Measurements from ENCODE around the gene MUC5AC. TPM values are rescaled to one million over a fixed set of nuclear protein-coding genes. Genes with fewer than 3 reads are reported as not detected.

Gene MUC5AC
- total RNA-seq, 1 donor from 2014 or later, result not detected

DNA sequence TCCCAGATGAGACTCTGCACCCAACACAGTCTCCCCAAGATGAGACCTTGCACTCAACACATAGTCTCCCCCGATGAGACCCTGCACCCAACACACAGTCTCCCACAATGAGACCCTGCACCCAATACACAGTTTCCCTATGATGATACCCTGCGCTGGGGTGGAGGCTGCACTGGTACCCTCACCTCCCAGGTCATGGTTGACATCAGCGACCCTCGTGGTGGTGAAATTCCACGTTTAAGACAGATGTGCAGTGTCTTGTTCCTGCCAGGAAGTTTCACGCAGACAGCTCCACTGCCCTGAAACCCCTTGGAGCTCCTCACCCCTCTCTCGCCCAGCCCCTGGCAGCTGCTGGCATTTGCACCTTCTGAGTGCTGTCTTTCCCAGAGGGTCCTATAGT, 9.5 kb downstream of the MUC5AC start:
- TF ChIP-seq, protein P1, sequence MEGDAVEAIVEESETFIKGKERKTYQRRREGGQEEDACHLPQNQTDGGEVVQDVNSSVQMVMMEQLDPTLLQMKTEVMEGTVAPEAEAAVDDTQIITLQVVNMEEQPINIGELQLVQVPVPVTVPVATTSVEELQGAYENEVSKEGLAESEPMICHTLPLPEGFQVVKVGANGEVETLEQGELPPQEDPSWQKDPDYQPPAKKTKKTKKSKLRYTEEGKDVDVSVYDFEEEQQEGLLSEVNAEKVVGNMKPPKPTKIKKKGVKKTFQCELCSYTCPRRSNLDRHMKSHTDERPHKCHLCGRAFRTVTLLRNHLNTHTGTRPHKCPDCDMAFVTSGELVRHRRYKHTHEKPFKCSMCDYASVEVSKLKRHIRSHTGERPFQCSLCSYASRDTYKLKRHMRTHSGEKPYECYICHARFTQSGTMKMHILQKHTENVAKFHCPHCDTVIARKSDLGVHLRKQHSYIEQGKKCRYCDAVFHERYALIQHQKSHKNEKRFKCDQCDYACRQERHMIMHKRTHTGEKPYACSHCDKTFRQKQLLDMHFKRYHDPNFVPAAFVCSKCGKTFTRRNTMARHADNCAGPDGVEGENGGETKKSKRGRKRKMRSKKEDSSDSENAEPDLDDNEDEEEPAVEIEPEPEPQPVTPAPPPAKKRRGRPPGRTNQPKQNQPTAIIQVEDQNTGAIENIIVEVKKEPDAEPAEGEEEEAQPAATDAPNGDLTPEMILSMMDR (IDR thresholded peaks at IDR 0.05; ENCODE audit: insufficient read depth, low read length, poor library complexity, severe bottlenecking), result no peak
- H3K36me3 ChIP-seq (ENCODE audit: control insufficient read depth, insufficient read depth, low read length), result no peaks in the 10 kb centered on the region

DNA sequence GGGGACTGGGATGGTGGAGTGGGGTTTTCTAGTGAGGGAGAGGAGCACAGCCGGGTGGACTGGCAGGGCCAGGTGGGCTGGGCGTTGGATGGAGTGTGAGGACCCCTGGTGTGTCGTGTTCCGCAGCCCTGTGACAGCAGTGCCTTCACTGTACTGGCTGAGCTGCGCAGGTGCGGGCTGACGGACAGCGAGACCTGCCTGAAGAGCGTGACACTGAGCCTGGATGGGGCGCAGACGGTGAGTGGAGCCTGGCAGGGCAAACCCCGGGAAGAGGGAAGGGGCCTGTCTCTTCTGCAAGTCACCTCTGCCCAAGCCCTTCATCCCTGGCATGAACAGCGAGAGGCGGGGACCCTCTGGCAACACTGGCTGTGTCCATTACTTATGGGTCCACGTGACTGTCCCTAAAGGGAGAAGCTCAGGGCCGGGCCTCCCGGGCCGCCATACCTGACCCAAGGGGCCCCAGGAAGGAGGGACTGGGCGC, 10.0 kb downstream of the MUC5AC start:
- no peak for DNase-seq (ENCODE audit: low read depth)
- no peak overlapping the region for H3K4me3 ChIP-seq (ENCODE audit: low read depth, low read length)
- TF ChIP-seq, protein P1 (IDR thresholded peaks at IDR 0.05; ENCODE audit: insufficient read depth, low read length, poor library complexity, severe bottlenecking), result no peak
- no peaks in the 10 kb centered on the region for H3K36me3 ChIP-seq (ENCODE audit: control insufficient read depth, insufficient read depth, low read length)
- H3K27me3 ChIP-seq (ENCODE audit: control insufficient read depth, insufficient read depth, low read length), result no peaks in the 10 kb centered on the region

More for the DNA sequence above, 9.5 kb downstream of the MUC5AC start:
- no peak for DNase-seq (ENCODE audit: low read depth)
- H3K4me3 ChIP-seq (ENCODE audit: low read depth, low read length), result no peak overlapping the region
- H3K27me3 ChIP-seq (ENCODE audit: control insufficient read depth, insufficient read depth, low read length), result no peaks in the 10 kb centered on the region

DNA sequence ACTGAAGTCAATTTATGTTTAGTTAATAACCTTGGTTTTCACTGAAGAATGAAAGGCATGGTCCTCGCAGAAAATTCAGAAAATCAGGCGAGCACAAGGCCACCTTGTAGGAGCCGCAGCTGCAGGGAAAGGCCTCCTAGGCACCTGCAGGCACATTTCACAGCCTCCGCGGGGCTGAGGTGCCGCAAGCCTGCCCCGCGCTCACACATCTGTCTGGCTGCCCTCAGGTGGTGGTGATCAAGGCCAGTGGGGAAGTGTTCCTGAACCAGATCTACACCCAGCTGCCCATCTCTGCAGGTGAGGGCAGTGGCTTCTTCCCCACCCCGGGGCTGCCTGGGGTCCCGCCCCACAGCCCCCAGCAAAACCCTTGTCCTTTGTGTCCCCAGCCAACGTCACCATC, 10.5 kb downstream of the MUC5AC start:
- no peak for DNase-seq (ENCODE audit: low read depth)
- TF ChIP-seq, protein P1 (IDR thresholded peaks at IDR 0.05; ENCODE audit: insufficient read depth, low read length, poor library complexity, severe bottlenecking), result no peak
- no peaks in the 10 kb centered on the region for H3K36me3 ChIP-seq (ENCODE audit: control insufficient read depth, insufficient read depth, low read length)
- H3K27me3 ChIP-seq (ENCODE audit: control insufficient read depth, insufficient read depth, low read length), result no peaks in the 10 kb centered on the region
- no peak overlapping the region for H3K4me3 ChIP-seq (ENCODE audit: low read depth, low read length)

DNA sequence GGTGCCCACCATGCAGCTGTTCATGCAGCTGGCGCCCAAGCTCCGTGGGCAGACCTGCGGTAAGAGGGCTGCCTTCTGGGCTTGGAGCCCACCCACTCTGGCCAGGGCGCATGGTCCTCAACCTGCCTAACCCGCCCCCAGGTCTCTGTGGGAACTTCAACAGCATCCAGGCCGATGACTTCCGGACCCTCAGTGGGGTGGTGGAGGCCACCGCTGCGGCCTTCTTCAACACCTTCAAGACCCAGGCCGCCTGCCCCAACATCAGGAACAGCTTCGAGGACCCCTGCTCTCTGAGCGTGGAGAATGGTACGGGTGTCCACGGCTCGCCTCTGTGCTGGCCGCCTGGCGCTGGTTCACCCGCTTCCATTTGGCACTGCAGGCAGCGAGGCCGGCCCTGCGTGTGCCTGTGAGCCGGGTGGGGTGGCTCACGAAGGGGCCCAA, 11.0 kb downstream of the MUC5AC start:
- TF ChIP-seq, protein P1 (IDR thresholded peaks at IDR 0.05; ENCODE audit: insufficient read depth, low read length, poor library complexity, severe bottlenecking), result no peak
- Histone ChIP-seq H3K4me3 (ENCODE audit: low read depth, low read length) (no peak overlapping the region), H3K27me3 (ENCODE audit: control insufficient read depth, insufficient read depth, low read length) (no peaks in the 10 kb centered on the region), H3K36me3 (ENCODE audit: control insufficient read depth, insufficient read depth, low read length) (no peaks in the 10 kb centered on the region)
- DNase-seq (ENCODE audit: low read depth), result no peak

DNA sequence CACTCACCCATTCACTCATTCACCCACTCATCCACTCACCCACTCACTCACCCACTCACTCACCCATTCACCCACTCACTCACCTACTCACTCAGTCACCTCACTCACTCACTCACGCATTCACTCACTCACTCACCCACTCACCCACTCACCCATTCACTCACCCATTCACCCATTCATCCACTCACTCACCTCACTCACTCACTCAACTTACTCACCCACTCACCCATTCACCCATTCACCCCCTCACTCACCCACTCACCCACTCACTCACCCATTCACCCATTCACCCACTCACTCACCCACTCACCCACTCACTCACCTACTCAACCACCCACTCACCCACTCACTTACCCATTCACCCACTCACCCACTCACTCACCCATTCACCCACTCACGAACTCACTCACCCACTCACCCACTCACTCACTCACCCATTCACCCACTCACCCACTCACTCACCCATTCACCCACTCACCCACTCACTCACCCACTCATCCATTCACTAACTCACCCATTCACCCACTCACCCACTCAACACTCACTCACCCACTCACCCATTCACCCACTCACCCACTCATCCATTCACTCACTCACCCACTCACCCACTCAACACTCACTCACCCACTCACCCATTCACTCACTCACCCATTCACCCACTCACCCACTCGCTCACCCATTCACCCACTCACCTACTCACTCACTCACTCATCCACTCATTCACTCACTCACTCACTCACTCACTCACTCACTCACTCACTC, 13.7 kb downstream of the MUC5AC start:
- DNase-seq (ENCODE audit: low read depth), result no peak
- no peak overlapping the region for H3K4me3 ChIP-seq (ENCODE audit: low read depth, low read length)
- TF ChIP-seq, protein P1 (IDR thresholded peaks at IDR 0.05; ENCODE audit: insufficient read depth, low read length, poor library complexity, severe bottlenecking), result no peak
- no peaks in the 10 kb centered on the region for H3K27me3 ChIP-seq (ENCODE audit: control insufficient read depth, insufficient read depth, low read length)
- H3K36me3 ChIP-seq (ENCODE audit: control insufficient read depth, insufficient read depth, low read length), result no peaks in the 10 kb centered on the region

Data from kidney epithelial cell (primary cell).